A549 treated with GW870086 at 1 μM for 4 hours (cell line): ENCODE results near the gene PCDHA1. TPM values are rescaled to one million over a fixed set of nuclear protein-coding genes. Genes with fewer than 3 reads are reported as not detected.

Source experiments
- total RNA-seq: library from RNA; stranded (reverse); fragments of 200-300 nt; extraction: Qiagen RNA extraction; gene quantifications from 5 replicates; pipeline ENCODE4 v1.2.3, GENCODE V29; 2022; ENCODE audit warnings: low read depth

Gene PCDHA1
- 0.09 to 0.18 TPM (median 0.15 TPM) in 5 replicates for total RNA-seq

DNA sequence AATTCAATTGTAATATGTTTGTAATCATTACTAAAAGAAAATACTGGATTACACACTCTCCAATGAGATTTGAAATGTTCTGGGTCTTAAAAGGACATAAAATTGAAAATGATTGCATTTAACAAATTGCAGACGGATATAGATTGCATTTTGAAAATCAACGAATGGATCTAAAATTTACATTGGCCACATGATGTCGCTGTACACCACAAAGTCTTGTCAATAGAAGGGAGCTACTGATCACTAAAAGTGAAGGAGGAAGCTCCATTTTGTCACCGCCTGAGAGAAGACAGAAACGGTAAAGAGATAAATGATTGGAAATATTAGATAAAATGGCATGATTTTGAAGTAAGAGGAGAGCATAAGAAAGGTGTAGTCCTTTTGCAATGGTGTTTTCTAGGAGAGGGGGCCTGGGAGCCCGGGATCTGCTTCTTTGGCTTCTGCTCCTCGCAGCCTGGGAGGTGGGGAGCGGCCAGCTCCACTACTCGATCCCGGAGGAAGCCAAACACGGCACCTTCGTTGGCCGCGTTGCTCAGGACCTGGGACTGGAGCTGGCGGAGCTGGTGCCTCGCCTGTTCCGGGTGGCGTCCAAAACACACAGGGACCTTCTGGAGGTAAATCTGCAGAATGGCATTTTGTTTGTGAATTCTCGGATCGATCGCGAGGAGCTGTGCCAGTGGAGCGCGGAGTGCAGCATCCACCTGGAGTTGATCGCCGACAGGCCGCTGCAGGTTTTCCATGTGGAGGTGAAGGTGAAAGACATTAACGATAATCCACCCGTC is at the start of gene PCDHA1:
Gene PCDHA1, plus strand, starts transcription at position 236 of the 782 bp plus-strand sequence.

DNA sequence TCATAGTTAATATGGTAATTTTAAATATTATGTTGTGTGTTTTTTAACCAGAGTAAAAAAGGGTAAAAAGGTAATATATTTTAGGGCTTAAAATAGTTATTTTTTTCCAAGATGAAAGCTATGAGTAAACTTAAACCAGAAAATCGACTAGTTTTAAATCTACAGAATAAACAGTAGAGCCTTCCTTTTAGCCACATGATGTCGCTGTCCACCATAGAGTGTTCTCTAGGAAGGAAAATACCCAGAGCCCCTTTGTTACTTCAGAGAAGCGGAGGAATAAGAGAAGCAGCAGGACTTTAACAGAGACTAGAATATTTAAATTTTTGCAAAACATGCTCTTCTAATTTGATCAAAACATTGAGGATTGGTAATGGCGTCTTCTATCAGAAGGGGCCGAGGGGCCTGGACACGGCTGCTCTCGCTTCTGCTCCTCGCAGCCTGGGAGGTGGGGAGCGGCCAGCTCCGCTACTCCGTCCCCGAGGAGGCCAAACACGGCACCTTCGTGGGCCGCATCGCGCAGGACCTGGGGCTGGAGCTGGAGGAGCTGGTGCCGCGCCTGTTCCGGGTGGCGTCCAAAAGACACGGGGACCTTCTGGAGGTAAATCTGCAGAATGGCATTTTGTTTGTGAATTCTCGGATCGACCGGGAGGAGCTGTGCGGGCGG is 8.8 kb downstream of the PCDHA1 start, which contains the start of gene PCDHA2:
Gene PCDHA2, plus strand, starts transcription at position 258 of the 664 bp plus-strand sequence.

DNA sequence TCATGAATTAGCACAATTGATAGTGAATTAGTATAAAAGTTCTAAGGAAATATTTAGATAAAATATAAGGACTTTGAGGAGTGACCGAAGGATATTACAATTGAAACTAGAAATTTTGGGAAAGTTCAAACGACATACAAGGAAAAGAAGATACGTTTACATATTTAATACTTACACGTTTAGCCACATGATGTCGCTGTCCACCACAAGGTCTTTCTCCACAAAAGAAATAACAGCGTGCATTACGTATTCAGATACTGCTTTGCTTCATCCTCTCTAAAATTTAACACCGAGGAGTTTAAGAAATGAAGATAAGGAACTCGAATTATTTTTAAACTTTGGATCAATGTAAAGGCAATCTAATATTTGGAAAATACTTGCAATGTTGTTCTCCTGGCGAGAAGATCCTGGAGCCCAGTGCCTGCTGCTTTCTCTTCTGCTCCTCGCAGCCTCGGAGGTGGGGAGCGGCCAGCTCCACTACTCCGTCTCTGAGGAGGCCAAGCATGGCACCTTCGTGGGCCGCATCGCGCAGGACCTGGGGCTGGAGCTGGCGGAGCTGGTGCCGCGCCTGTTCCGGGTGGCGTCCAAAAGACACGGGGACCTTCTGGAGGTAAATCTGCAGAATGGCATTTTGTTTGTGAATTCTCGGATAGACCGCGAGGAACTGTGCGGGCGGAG is 15.0 kb downstream of the PCDHA1 start, which contains the start of gene PCDHA3:
Gene PCDHA3, plus strand, starts transcription at position 242 of the 678 bp plus-strand sequence.

DNA sequence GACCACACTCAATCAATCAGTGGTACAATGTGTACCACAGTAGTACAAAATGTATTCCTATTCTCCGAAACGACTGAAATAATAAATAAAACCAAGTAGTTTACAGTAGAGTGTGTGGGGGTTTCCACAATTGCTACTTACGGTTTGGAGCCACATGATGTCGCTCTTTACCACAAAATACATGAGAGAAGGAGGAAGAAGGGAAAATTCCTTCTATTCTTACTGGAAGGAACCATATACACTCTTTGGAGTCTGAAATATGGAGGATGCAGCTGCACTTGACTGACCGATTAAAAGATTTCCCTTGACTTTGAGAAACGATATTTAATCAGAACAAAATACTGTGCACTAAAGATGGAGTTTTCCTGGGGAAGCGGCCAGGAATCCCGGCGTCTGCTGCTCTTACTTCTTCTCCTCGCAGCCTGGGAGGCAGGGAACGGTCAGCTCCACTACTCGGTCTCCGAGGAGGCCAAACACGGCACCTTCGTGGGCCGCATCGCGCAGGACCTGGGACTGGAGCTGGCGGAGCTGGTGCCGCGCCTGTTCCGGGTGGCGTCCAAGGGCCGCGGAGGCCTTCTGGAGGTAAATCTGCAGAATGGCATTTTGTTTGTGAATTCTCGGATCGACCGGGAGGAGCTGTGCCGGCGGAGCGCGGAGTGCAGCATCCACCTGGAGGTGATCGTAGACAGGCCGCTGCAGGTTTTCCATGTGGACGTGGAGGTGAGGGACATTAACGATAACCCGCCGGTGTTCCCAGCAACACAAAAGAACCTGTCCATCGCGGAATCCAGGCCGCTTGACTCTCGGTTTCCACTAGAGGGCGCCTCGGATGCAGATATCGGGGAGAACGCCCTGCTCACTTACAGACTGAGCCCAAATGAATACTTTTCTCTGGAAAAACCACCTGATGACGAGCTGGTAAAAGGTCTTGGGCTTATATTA is 21.2 kb downstream of the PCDHA1 start, which contains the start of gene PCDHA4:
Gene PCDHA4, plus strand, starts transcription at position 235 of the 942 bp plus-strand sequence.

DNA sequence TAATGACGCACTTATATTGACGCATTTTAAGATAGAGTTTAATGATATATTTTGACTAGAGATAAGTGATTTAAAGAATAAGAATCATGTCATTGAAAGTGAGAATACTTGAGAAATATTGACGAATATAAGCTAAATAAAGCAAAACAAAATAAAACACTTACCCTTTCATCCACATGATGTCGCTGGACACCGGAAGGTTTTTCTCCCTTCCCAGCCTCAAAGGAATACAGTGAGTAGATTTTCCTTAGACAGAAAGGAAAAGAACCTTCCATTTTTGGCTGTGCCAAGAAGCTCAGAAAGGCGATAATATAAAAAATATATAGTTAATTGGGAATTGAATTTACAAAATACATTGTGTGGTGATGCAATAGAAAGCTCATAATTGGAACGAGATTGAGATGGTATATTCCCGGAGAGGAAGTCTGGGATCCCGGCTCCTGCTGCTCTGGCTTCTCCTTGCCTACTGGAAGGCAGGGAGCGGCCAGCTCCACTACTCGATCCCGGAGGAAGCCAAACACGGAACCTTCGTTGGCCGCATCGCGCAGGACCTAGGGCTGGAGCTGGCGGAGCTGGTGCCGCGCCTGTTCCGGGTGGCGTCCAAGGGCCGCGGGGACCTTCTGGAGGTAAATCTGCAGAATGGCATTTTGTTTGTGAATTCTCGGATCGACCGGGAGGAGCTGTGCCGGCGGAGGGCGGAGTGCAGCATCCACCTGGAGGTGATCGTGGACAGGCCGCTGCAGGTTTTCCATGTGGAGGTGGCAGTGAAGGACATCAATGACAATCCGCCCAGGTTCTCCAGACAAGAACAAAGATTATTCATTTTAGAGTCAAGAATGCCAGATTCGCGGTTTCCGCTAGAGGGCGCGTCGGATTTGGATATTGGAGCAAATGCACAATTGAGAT is 35.7 kb downstream of the PCDHA1 start, which contains the start of gene PCDHA5:
Gene PCDHA5, plus strand, starts transcription at position 239 of the 906 bp plus-strand sequence.

DNA sequence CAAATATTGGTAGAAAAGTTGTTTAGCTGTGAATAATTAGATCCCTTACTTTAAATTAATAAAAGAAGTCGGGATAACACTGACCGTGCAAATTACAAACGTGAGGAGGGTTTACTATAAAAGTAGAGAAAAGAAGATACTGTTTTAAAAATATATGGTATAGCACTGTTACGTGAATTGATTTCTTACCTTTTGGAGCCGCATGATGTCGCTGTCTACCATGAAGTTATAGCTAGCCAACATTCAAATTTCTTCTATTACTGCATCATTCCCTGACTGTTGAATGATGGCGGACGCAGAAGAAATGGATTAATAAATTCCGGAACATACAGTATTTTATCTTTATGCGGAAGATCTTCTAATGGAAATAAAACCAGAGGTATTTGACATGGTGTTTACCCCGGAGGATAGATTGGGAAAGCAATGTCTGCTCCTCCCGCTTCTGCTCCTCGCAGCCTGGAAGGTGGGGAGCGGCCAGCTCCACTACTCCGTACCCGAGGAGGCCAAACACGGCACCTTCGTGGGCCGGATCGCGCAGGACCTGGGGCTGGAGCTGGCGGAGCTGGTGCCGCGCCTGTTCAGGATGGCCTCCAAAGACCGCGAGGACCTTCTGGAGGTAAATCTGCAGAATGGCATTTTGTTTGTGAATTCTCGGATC is 41.9 kb downstream of the PCDHA1 start, which contains the start of gene PCDHA6:
Gene PCDHA6, plus strand, starts transcription at position 257 of the 658 bp plus-strand sequence. Its CDS starts 132 bp downstream, at position 389.

DNA sequence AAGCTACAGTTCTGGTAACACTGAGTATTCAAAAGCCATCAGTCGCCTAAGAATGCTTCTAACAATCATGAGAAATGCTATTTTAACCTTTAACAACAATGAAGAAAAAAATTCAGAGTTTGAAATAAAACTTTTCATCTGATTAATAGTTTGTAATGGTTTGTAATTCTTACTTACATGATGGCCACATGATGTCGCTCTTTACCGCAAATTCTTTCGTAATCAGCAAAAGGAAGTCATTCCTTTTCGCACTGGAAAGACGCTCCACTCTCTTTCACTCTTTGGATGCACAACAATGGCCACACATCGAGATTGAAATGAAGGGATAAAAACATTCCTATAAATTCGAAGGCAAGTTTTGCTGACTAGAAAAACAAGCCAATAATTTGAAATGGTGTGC is 48.1 kb downstream of the PCDHA1 start, which contains the start of gene PCDHA7:
Gene PCDHA7, plus strand, starts transcription at position 277 of the 400 bp plus-strand sequence. Its CDS starts 115 bp downstream, at position 392.

DNA sequence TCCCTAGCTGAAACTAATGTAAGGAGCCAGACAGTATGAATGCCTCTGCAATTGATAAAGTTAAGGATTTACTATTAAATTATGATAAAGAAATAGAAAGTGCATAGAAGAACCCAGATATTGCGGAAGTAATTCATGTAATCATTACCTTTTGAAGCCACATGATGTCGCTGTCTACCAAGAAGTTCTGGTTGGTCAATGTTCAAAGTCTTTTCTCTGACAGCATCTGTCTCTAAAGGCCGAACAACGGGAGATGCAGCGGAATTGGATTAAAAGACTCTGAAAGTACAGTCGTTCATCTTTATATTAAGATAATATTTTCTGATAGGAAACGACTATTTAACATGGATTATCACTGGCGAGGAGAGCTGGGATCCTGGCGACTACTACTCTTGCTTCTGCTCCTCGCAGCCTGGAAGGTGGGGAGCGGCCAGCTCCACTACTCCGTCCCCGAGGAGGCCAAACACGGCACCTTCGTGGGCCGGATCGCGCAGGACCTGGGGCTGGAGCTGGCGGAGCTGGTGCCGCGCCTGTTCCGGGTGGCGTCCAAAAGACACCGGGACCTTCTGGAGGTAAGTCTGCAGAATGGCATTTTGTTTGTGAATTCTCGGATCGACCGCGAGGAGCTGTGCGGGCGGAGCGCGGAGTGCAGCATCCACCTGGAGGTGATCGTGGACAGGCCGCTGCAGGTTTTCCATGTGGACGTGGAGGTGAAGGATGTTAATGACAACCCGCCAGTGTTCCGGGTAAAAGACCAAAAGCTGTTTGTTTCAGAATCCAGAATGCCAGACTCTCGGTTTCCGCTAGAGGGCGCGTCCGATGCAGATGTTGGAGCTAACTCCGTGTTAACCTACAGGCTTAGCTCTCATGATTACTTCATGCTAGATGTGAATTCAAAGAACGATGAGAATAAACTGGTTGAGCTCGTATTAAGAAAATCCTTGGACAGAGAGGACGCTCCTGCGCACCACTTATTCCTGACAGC is 55.3 kb downstream of the PCDHA1 start, which contains the start of gene PCDHA8:
Gene PCDHA8, plus strand, starts transcription at position 210 of the 985 bp plus-strand sequence. Its CDS starts 135 bp downstream, at position 345.

DNA sequence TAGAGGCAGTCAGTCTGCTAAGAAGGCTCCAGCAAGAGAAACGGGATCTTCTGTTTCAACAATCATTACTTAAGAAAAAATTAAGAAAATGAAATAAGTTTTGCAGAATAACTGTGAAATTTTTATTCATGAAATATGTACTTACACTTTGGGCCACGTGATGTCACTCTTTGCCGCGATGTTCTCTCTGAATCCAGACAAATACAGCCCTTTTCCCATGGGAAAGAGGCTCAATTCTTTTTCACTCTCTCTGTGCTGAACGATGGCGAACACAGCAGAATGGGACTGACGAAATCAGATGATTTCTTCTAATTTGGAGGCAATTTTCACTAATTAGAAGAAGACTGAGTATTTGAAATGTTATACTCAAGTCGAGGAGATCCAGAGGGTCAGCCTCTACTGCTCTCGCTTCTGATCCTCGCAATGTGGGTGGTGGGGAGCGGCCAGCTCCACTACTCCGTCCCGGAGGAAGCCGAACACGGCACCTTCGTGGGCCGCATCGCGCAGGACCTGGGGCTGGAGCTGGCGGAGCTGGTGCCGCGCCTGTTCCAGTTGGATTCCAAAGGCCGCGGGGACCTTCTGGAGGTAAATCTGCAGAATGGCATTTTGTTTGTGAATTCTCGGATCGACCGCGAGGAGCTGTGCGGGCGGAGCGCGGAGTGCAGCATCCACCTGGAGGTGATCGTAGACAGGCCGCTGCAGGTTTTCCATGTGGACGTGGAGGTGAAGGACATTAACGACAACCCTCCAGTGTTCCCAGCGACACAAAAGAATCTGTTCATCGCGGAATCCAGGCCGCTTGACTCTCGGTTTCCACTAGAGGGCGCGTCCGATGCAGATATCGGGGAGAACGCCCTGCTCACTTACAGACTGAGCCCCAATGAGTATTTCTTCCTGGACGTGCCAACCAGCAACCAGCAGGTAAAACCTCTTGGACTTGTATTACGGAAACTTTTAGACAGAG is 62.5 kb downstream of the PCDHA1 start, which contains the start of gene PCDHA9:
Gene PCDHA9, plus strand, starts transcription at position 244 of the 964 bp plus-strand sequence. Its CDS starts 114 bp downstream, at position 358.

DNA sequence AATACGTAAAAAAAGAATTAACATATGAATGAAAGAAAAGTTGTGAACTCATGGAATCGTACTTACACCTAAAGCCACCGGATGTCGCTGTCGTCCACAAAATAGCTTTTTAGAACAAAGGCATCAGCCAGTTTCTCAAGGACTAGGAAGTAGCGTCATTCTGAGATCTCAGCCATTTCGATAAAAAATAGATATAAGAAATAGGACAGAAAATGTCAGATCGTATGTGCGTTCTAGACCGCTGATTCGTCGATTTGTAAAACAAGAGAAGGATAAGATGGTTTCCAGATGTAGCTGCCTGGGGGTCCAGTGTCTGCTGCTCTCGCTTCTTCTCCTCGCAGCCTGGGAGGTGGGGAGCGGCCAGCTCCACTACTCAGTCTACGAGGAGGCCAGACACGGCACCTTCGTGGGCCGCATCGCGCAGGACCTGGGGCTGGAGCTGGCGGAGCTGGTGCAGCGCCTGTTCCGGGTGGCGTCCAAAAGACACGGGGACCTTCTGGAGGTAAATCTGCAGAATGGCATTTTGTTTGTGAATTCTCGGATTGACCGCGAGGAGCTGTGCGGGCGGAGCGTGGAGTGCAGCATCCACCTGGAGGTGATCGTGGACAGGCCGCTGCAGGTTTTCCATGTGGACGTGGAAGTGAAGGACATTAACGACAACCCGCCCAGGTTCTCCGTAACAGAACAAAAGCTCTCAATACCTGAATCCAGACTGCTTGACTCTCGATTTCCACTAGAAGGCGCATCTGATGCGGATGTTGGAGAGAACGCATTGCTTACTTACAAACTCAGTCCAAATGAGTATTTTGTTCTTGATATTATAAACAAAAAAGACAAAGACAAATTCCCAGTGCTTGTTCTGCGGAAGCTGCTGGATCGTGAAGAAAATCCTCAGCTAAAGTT is 70.1 kb downstream of the PCDHA1 start, which contains the start of gene PCDHA10:
Gene PCDHA10, plus strand, starts transcription at position 126 of the 903 bp plus-strand sequence. Its CDS starts 152 bp downstream, at position 278.

DNA sequence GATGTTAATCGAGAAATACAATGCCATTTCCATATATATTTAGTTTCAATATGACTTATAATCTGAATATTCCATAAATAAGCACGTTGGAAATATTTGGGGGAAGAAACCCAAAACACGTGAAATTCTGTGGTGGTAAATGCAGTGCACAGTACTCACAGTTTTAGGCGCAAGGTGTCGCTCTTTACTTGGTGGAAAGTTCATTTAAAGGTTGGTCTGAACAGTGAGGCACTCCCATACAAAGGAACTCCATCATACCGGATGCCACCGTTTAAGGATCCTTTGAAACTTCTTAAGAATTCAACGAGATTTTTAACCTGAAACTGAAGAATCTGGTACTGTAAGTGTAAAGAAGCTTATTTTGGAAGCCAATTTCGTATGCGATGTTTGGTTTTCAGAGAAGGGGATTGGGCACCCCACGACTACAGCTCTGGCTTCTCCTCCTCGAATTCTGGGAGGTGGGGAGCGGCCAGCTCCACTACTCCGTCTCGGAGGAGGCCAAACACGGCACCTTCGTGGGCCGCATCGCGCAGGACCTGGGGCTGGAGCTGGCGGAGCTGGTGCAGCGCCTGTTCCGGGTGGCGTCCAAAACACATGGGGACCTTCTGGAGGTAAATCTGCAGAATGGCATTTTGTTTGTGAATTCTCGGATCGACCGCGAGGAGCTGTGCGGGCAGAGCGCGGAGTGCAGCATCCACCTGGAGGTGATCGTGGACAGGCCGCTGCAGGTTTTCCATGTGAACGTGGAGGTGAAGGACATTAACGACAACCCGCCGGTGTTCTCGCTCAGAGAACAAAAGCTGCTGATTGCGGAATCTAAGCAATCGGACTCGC is 83.0 kb downstream of the PCDHA1 start, which contains the start of gene PCDHA11:
Gene PCDHA11, plus strand, starts transcription at position 237 of the 834 bp plus-strand sequence. Its CDS starts 147 bp downstream, at position 384.

DNA sequence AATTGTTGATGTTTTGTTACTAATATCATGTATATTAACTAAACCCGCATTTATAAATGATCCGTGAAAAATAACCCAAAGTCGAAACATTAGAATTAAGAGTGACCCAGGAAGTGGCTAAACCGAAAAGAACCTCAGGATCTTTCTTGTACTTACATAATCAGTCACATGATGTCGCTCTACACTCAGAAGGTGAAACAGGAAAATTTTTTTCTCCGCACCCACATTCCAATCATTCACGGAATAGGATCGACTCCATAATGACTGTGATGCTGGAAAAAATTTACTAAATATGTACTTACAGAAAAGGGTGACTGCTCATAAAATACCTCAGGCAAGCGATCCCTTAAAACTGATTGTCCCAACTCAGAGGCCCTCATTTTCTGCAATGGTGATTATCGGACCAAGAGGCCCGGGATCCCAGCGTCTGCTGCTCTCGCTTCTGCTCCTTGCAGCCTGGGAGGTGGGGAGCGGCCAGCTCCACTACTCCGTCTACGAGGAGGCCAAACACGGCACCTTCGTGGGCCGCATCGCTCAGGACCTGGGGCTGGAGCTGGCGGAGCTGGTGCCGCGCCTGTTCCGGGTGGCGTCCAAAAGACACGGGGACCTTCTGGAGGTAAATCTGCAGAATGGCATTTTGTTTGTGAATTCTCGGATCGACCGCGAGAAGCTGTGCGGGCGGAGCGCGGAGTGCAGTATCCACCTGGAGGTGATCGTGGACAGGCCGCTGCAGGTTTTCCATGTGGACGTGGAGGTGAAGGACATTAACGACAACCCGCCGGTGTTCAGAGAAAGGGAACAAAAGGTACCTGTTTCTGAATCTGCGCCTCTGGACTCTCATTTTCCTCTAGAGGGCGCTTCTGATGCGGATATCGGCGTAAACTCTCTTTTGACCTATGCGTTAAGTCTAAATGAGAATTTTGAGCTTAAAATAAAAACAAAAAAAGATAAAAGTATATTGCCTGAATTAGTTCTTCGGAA is 89.4 kb downstream of the PCDHA1 start, which contains the start of gene PCDHA12:
Gene PCDHA12, plus strand, starts transcription at position 224 of the 981 bp plus-strand sequence. Its CDS starts 165 bp downstream, at position 389.

DNA sequence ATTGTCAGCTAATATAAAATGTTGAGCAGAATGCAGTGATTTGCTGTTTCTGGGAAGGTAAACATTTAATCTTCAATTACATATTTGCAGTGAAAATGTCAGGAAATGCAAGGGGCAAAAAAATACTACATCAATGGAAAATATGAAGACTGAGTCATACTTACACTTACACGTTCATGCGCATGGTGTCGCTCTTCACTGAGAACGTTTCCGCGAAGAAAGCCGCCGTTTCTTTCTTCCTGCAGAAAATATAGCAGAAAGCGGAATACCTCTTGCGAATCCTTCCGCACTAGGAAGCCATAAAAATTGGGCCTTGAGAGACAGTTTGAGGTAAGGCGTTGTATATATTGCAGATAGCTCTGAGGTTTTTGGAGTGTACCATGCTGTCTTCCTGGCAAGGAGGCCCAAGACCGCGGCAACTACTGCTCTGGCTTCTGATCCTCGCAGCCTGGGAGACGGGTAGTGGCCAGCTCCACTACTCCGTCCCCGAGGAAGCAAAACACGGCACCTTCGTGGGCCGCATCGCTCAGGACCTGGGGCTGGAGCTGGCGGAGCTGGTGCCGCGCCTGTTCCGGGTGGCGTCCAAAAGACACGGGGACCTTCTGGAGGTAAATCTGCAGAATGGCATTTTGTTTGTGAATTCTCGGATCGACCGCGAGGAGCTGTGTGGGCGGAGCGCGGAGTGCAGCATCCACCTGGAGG is 96.1 kb downstream of the PCDHA1 start, which contains the start of gene PCDHA13:
Gene PCDHA13, plus strand, starts transcription at position 236 of the 702 bp plus-strand sequence. Its CDS starts 145 bp downstream, at position 381.

